Inferior parietal cortex (tissue), 1 donor: ENCODE data around the gene APP.
"Not testable (repeated sequence)": the region's sequence is repeated elsewhere in the genome, so short reads cannot be mapped to it uniquely, and the experiment has no call there.

ENCODE experiments used
- DNase-seq: peaks from one replicate; pipeline ENCODE4 v3.0.0-alpha.2; 2016; ENCODE audit errors: extremely low spot score

Gene APP

GRCh38 chr21:26098772-26099397 is 71.7 kb downstream of the APP start:
- no peak for DNase-seq

DNA sequence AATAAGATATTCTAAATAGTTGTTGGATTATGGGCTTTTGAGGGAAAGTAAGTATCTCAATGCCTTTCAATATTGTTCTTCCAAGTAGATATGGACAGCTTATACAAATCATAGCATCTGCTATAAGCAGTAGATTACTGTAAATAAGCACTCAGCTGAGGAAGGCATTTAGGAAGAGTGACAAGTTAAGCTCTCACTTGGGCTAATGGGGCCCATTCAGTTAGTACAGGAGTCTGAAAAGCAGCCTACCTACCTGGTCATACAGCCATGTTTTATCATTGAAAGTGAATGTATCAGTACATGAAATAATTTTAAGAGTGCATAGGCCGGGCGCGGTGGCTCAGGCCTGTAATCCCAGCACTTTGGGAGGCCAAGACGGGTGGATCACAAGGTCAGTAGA is 73.1 kb downstream of the APP start:
- no peak for DNase-seq

GRCh38 chr21:26096494-26097371 is 73.8 kb downstream of the APP start:
- DNase-seq: no peak

DNA sequence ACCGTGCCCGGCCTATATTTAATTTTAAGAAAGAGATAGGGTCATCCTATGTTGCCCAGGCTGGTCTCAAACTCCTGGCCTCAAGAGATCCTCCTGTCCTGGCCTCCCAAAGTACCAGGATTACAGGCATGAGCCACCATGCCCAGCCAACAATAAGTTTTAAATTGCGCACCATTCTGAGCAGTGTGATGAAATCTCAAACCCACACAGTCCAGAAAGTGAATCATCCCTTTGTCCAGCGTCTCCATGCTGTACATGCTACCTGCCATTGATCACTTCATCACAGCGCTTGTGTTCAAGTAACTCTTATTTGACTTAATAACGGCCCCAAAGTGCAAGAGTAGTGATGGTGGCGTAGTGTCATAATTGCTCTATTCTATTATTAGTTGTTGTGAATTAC is 75.4 kb downstream of the APP start:
- no peak for DNase-seq

- no peak for DNase-seq
Measured at GRCh38 chr21:26093122-26093521, 77.4 kb downstream of the APP start.

DNA sequence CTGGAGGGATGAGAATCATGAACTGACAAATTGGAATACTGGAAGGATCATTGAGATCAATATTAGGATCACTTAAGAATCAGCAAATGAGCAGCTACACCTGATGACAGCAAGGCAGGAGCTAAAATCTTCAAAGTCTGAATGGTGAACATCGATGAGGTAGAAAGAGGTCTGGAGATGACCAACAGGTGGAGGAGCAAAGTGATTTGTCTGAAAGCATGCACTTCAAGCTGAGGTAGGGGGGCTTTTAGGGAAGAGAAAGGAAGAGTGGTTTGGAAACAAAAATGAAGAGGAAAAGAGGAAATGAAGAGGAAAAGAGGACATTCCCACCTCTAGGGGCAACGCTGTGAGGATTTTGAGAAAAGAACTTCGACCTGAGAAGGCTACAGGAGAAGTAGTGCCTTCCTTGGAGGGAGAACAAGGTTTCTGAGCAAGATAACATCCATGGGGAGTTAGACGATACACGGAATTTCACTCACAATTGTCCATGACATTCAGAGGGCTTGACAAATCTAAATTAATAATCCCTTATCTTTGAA is 79.0 kb downstream of the APP start:
- no peak for DNase-seq

DNA sequence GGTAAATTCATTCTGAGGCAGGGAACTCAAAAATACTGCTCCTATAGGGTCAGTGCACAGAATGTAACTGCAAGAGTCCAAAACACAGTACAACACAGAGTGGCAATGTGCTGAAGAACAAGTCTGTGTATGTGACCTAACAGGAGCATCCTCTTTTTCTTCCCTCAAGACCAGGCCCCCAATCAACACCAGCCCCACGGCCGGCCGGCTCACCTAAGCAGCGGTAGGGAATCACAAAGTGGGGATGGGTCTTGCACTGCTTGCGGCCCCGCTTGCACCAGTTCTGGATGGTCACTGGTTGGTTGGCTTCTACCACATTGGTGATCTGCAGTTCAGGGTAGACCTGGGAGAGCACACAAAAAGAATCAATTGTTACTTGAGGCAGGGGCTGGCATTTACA is 80.8 kb downstream of the APP start:
- DNase-seq: no peak

- DNase-seq: no peak
Measured at GRCh38 chr21:26087223-26087918, 83.2 kb downstream of the APP start.

- DNase-seq: no peak
Measured at GRCh38 chr21:26085882-26086281, 84.7 kb downstream of the APP start.

DNA sequence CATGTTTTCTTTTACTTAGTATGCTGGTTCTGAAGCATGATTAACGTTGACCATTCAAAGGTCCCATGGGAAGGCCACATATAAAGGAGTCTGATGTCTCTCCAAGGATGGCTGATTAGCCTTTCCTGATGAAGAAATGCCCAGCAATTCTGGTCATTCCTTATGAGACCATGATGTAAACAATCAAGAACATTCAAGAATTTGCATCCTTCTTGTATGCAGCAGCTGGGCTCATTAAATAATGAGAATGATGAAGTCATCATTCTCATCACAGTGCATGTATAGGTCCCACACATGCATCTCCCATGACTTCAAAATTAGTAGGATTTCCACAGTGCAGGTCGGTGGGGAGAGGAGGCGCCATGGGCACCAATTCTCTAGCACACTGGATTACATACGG is 85.4 kb downstream of the APP start:
- no peak for DNase-seq

DNA sequence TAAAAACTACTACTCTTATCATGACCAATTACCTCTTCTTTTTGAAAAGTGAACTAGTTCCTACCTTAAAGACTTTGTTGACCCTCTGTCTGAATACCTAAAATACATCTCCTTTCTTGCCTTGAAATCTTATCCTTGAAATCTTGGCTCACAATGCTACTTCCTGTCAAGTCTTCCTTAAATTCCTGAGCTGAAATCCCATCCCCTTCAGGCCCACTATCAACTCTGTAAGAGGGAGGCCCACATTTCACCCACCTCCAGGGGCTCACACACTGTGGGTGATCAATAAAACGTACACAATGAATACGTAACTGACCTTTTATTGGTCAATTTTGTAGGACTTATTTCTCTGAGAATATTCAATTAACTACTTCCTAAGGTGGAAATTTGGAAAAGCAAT is 88.0 kb downstream of the APP start:
- DNase-seq: no peak

- DNase-seq: not testable (repeated sequence)
Measured at GRCh38 chr21:26081175-26081760, 89.3 kb downstream of the APP start.

DNA sequence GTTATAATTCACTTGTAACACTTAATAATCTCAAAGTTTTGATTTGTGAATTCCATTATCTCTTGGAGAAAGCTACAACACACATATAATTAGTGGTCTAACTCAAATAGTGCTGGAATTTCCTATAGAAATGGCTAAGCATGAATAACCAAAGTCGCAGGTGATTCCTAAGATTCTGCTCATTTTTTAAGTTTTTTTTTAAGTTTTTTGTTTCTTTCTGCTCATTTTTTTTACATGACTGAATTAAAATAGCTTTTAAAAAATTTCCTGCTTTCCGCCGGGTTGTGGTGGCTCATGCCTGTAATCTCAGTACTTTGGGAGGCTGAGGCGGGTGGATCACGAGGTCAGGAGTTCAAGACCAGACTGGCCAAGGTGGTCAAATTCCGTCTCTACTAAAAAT is 90.4 kb downstream of the APP start:
- DNase-seq: no peak

- DNase-seq: no peak
Measured at GRCh38 chr21:26079366-26079765, 91.2 kb downstream of the APP start.

GRCh38 chr21:26077521-26077920 is 93.0 kb downstream of the APP start:
- DNase-seq: no peak

DNA sequence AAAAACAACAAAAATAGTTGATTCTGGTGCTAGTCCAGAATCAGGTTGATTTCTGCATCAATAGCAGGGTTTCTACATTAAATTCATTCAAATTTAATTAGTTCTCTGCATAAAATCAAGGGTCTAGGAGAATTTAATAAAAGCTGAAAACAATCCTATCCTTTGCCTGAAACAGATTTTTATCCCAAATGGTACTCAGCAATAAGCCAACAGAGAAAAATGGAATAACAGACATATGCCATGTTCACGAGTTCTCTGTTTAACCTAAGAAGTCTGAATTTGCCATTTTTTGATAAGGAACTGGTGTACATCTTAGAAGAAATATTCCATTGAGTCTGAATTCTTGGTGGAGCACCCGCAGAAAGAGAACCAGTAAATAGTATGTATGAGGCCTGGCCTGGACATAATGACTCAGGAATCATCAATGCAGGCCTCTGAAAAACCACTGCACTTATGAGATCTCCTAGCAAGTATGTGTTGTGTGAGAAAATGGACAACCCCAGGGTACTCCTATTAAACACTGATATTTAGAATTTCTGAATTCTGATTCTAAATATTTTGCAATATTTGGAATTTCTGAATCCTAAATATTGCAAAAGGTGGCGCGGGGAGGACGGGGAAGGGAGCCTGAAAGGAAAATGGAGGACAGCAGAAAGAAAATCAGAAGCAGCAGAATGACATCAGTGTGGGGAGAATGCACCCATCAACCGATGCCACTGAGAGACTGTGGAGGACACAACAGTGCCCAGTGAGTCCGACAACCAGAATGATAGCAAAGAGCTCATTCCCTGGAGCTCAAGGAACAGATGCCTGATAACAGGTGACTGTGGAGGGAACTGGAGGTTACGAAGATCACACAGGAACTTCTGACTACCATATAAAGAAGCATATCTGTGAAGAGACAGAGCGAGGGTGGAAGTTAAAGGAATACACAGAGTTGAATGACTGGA is 97.6 kb downstream of the APP start:
- no peak for DNase-seq

GRCh38 chr21:26070822-26071425 is 99.6 kb downstream of the APP start:
- DNase-seq: no peak

- no peak for DNase-seq
Measured at GRCh38 chr21:26070121-26070520, 100.4 kb downstream of the APP start.

GRCh38 chr21:26068776-26069175 is 101.8 kb downstream of the APP start:
- DNase-seq: no peak

- no peak for DNase-seq
Measured at GRCh38 chr21:26067836-26068594, 102.6 kb downstream of the APP start.
